GM12891 (cell line): ENCODE data around the gene CCDC54.

Source experiments
- PAX5 ChIP-seq: IDR thresholded peaks from 2 replicates; pipeline ENCODE4 v1.6.1; 2011; ENCODE audit warnings: low read length, moderate library complexity, mild to moderate bottlenecking; ENCODE audit not compliant: insufficient read depth, severe bottlenecking
- POLR2A ChIP-seq: IDR thresholded peaks from 2 replicates; pipeline ENCODE4 v1.6.1; 2011; ENCODE audit warnings: low read depth, low read length, control low read depth
- POLR2AphosphoS5 ChIP-seq: IDR thresholded peaks from 2 replicates; pipeline ENCODE4 v1.6.1; 2011; ENCODE audit warnings: low read depth, low read length, control low read depth
- POU2F2 ChIP-seq: IDR thresholded peaks from 2 replicates; pipeline ENCODE4 v1.6.1; 2011; ENCODE audit warnings: low read depth, mild to moderate bottlenecking, control low read depth, low read length, moderate library complexity
- SPI1 ChIP-seq: IDR thresholded peaks from 2 replicates; pipeline ENCODE4 v1.6.1; 2011; ENCODE audit warnings: low read depth, low read length, control low read depth
- TAF1 ChIP-seq: IDR thresholded peaks from 2 replicates; pipeline ENCODE4 v1.6.1; 2011; ENCODE audit warnings: low read depth, low read length, control low read depth

DNA sequence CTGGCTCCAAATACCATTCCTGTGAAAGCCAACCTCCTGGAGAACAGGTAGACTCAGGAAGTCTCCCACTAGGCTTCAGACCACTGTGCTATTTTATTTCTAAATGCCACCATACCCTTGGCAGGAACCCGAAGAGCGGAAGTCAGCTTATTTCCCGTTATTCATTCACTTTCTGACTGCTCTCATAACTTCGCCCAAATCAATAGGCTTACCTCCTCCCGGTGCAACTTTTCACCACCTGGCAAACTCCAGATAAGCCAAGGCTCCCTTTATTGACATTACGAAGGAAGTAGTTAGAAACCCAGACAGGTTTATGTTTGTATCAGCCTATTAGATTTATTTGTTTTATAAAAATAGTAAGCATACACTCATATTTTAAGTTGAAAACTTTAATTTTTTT is 3.3 kb upstream of the CCDC54 start:
- TF ChIP-seq POLR2A: no peak
- no peak for TF ChIP-seq SPI1
- TF ChIP-seq POLR2AphosphoS5: no peak
- TF ChIP-seq TAF1: no peak
- TF ChIP-seq POU2F2: no peak
- no peak for TF ChIP-seq PAX5
